OCI-LY1 (cell line): Measurements from ENCODE around the gene CEP20.

Experiments
- H2AFZ ChIP-seq: fragments of 200-600 bp; sonication (generic), shearing (Covaris generic); 2 replicates; pipeline ENCODE4 v1.6.0; 2014; ENCODE audit warnings: antibody characterized with exemption, mild to moderate bottlenecking, low read length
- H3F3A ChIP-seq: fragments of 200-600 bp; sonication (generic), shearing (Covaris generic); 2 replicates; pipeline ENCODE4 v1.6.0; 2014; ENCODE audit warnings: mild to moderate bottlenecking, antibody characterized with exemption, low read length, moderate library complexity; ENCODE audit not compliant: insufficient read depth
- H3K27ac ChIP-seq: fragments of 200-600 bp; sonication (generic); 2 replicates; pipeline ENCODE4 v1.5.1; 2014; ENCODE audit warnings: low read length, mixed run types, mild to moderate bottlenecking, low read depth; ENCODE audit not compliant: poor library complexity, severe bottlenecking
- H3K27me3 ChIP-seq: fragments of 200-600 bp; sonication (generic); 2 replicates; pipeline ENCODE4 v1.6.0; 2014; ENCODE audit warnings: antibody characterized with exemption, mild to moderate bottlenecking, low read length, moderate library complexity; ENCODE audit not compliant: insufficient read depth
- H3K36me3 ChIP-seq: fragments of 200-600 bp; sonication (generic); 2 replicates; pipeline ENCODE4 v1.6.1; 2014; ENCODE audit warnings: mild to moderate bottlenecking, antibody characterized with exemption, low read length, moderate library complexity, mixed read lengths; ENCODE audit not compliant: insufficient read depth
- H3K4me1 ChIP-seq: fragments of 200-600 bp; sonication (generic); 2 replicates; pipeline ENCODE4 v1.5.1; 2014; ENCODE audit warnings: mild to moderate bottlenecking, low read length, moderate library complexity; ENCODE audit not compliant: insufficient read depth, severe bottlenecking
- H3K4me2 ChIP-seq: fragments of 200-600 bp; sonication (generic), shearing (Covaris generic); 2 replicates; pipeline ENCODE4 v1.6.1; 2014; ENCODE audit warnings: low read length
- H3K4me3 ChIP-seq: fragments of 200-600 bp; sonication (generic); 2 replicates; pipeline ENCODE4 v1.5.1; 2014; ENCODE audit warnings: low read length, low read depth, mild to moderate bottlenecking, mixed read lengths; ENCODE audit not compliant: poor library complexity, severe bottlenecking
- H3K79me2 ChIP-seq: fragments of 200-600 bp; shearing (Covaris generic); 2 replicates; pipeline ENCODE4 v1.6.1; 2016; ENCODE audit warnings: mixed run types, low read length, mixed read lengths; ENCODE audit not compliant: insufficient read depth
- H3K9ac ChIP-seq: fragments of 200-600 bp; sonication (generic), shearing (Covaris generic); 2 replicates; pipeline ENCODE4 v1.6.1; 2014; ENCODE audit warnings: mild to moderate bottlenecking, low read length, mixed read lengths
- H3K9me2 ChIP-seq: fragments of 200-600 bp; sonication (generic), shearing (Covaris generic); 2 replicates; pipeline ENCODE4 v1.6.1; 2014; ENCODE audit warnings: low read depth, mild to moderate bottlenecking, low read length, mixed read lengths
- H3K9me3 ChIP-seq: fragments of 200-600 bp; shearing (Covaris generic); 2 replicates; pipeline ENCODE4 v1.6.1; 2014; ENCODE audit warnings: low read length, mixed read lengths
- H4K20me1 ChIP-seq: fragments of 200-600 bp; sonication (generic), shearing (Covaris generic); 2 replicates; pipeline ENCODE4 v1.6.0; 2016; ENCODE audit warnings: mild to moderate bottlenecking, low read length; ENCODE audit not compliant: insufficient read depth
- CTCF ChIP-seq: fragments of 200-600 bp; sonication (generic), shearing (Covaris generic); IDR thresholded peaks from 2 replicates; pipeline ENCODE4 v1.5.1; 2017; ENCODE audit warnings: mild to moderate bottlenecking, antibody characterized with exemption, low read length, moderate library complexity, mixed read lengths
- EZH2 ChIP-seq: fragments of 200-600 bp; sonication (generic), shearing (Covaris generic); IDR thresholded peaks from 2 replicates; pipeline ENCODE4 v1.8.0; 2017; ENCODE audit warnings: borderline replicate concordance, mixed run types, mild to moderate bottlenecking, antibody characterized with exemption, low read length, moderate library complexity, mixed read lengths

Gene CEP20

GRCh38 chr16:15833541-15833940 lies 54.9 kb downstream of the CEP20 start:
- Histone ChIP-seq H4K20me1 (no peaks in the 10 kb centered on the region), H3K79me2 (no peaks in the 10 kb centered on the region), H3K9ac (no peak overlapping the region), H3F3A (no peaks in the 10 kb centered on the region), H3K4me3 (no peak overlapping the region), H2AFZ (no peak overlapping the region), H3K9me2 (no peaks in the 10 kb centered on the region), H3K27ac (no peak overlapping the region), H3K27me3 (no peaks in the 10 kb centered on the region), H3K9me3 (no peaks in the 10 kb centered on the region), H3K4me2 (no peak overlapping the region), H3K36me3 (no peaks in the 10 kb centered on the region), H3K4me1 (no peaks in the 10 kb centered on the region)
- TF ChIP-seq EZH2 (no peak), CTCF (no peak)

GRCh38 chr16:15832241-15832640 lies 56.2 kb downstream of the CEP20 start:
- Histone ChIP-seq H3K36me3 (no peaks in the 10 kb centered on the region), H3K9me3 (no peaks in the 10 kb centered on the region), H2AFZ (no peak overlapping the region), H4K20me1 (no peaks in the 10 kb centered on the region), H3K27ac (no peak overlapping the region), H3K79me2 (no peaks in the 10 kb centered on the region), H3K4me2 (no peak overlapping the region), H3K9me2 (no peaks in the 10 kb centered on the region), H3F3A (no peaks in the 10 kb centered on the region), H3K4me1 (no peaks in the 10 kb centered on the region), H3K4me3 (no peak overlapping the region), H3K27me3 (no peaks in the 10 kb centered on the region), H3K9ac (no peak overlapping the region)
- TF ChIP-seq CTCF, result no peak
- no peak for TF ChIP-seq EZH2

GRCh38 chr16:15830832-15831451 lies 57.5 kb downstream of the CEP20 start:
- no peak overlapping the region for H3K27ac ChIP-seq
- H3F3A ChIP-seq, result no peaks in the 10 kb centered on the region
- no peaks in the 10 kb centered on the region for H3K4me1 ChIP-seq
- no peaks in the 10 kb centered on the region for H3K9me2 ChIP-seq
- H3K9me3 ChIP-seq, result no peaks in the 10 kb centered on the region
- H3K4me3 ChIP-seq, result no peak overlapping the region
- no peak overlapping the region for H3K9ac ChIP-seq
- H3K27me3 ChIP-seq, result no peaks in the 10 kb centered on the region
- no peak for TF ChIP-seq EZH2
- TF ChIP-seq CTCF, result no peak
- no peak overlapping the region for H2AFZ ChIP-seq
- H3K36me3 ChIP-seq, result no peaks in the 10 kb centered on the region
- no peak overlapping the region for H3K4me2 ChIP-seq
- H3K79me2 ChIP-seq, result no peaks in the 10 kb centered on the region
- H4K20me1 ChIP-seq, result no peaks in the 10 kb centered on the region
